ENCODE results near the gene BCR. TPM values are rescaled to one million over a fixed set of nuclear protein-coding genes. Genes with fewer than 3 reads are reported as not detected.
A peak's percentile ranks its signal among the peaks of the same experiment; 100 is the strongest.

The BCR gene
- polyA plus RNA-seq, 4 donors = 31.9 to 63.5 (median 50.2) TPM

DNA sequence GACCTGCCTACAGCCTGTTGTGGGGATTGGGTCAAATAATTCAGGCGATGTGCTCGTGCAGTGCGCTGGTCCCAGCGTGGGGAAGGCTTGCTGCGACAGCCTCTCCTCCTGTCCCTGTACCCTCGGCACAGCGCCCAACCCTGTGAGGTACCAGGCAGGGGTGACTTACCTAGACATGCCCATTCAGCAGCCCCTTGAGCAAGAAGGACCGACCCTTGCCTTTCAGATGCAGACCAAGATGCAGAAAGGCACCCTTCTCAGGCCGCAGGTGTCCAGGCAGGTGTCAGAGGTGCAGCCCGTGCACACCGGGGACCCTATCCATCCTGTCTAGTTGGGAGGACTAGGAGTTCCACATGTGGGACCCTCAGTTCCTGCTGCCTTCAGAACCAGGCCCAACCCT is 102.7 kb downstream of the BCR start:
- DNase-seq (ENCODE audit: low read depth in 4 of 4, low spot score in 3 of 4) = no peak

DNA sequence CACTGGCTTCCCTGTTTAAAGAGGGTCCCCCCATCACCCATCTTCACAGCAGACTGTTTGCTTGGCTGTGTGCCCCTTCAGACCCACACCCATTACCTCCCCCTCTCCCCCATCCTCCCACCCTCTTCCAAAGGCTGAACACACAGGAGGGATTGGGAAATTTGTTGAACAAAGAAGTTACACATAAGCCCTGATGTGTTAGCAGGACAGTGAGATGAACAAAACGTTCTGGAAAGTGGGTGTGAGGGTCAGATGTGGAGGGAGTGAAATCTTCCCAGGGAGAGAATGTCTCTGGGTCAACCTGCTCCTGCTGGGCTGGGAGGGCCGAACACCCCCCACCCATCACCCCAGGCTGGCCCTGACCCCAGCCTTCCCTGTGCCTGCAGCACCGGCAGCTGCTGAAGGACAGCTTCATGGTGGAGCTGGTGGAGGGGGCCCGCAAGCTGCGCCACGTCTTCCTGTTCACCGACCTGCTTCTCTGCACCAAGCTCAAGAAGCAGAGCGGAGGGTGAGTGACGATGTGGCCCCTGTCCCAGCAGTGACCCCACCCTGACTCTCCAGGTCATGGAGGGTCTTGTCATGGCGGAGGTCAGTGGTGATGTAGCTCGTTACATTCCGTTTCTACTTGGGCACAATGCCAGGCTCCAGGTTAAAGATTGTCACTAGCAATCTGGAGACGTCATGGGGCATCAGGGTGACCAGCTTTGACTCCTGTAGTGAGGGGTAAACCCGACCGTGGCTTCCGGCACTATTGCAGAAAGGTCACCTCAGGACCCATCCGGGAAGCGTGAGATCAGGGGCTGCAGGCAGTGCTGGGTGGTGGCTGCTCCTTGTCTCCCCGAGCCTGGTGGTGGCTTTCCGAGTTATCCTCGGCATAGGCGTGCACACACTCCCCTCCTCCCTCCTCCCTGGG is 103.5 kb downstream of the BCR start:
- no peak for DNase-seq (ENCODE audit: low read depth in 4 of 4, low spot score in 3 of 4)

DNA sequence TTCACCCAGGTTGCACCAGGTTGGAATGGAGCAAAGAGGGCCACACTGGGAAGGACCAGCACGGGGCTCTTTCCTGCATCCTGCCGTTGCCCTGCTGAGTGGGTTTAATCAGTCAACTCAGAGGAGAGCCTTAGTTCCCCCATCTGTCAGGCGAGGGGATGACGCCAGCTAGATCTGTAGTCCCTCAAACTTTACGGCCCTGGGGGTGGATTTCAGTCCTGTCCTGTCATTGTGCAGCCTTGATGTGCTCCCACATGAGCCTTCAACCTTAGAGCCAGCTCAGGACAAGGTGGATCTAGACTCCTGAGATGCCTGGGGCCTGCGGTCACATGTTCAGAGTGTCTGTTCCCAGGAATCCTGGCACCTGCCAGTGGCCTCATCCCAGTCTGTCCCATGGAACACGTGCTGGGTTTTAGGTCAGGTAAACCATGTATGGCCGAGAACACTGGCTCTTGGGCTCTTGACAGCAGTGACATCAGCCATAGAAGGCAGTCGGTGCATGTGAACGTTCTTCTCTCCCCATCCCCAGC is 104.3 kb downstream of the BCR start:
- no peak for DNase-seq (ENCODE audit: low read depth in 4 of 4, low spot score in 3 of 4)

DNA sequence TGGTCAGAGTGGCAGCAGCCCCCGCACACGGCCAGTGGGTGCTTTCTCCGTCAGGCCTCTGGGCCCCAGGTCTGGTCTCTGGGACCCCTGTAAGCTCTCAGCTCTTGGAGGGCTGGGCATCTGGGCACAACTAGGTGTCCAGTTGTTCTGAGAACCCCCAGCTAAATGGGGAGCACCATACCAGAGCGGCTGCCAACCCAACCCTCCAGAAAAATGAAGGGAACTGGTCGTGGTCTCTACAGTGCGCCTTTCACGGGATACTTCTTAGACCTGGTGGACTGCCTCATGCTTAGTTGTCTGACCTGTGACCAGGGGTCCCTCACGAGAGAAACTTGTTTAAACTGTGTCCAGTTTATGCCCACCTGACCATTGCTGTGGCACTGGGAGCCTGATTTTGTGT is 104.9 kb downstream of the BCR start:
- no peak for DNase-seq (ENCODE audit: low read depth in 4 of 4, low spot score in 3 of 4)

DNA sequence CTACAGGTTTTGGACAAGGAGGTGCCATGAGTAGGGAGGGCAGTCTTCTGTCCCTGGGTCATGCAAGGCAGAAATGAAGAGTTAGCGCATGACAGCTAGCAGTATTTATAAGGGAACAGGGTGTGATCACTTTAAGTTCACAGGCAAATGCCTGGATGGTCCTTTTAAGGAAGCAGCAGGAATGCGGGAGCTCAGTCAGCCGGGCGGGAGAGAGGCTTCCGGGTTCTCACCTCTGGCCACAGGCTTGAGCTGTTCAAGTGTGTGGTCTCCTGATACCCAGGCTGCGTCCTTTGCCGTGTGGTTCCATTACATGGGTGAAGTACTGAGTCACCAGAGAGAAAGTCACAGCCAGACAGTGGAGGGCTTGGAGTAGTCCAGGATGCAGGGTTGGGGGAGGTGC is 105.4 kb downstream of the BCR start:
- DNase-seq (ENCODE audit: low read depth in 4 of 4, low spot score in 3 of 4) = no peak

DNA sequence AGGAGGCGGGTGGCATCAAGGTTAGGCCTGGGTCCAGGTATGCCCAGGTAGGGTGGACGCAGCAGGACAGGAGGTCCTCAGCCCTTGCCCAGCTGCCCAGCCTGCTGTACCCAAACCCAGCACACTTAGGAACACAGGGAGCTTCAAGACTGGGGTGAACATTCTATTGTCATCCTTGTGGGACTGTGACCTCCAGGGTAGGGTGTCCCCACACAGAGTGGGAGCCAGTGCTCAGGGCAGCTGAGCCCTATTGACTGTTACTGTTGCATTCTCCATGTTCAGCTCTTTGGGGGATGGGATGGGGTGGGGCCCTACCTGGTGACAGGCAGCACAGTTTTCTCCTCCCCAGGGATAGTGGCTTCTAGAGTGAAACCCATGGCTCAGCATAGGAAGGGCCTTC is 106.0 kb downstream of the BCR start:
- DNase-seq (ENCODE audit: low read depth in 4 of 4, low spot score in 3 of 4) = no peak

DNA sequence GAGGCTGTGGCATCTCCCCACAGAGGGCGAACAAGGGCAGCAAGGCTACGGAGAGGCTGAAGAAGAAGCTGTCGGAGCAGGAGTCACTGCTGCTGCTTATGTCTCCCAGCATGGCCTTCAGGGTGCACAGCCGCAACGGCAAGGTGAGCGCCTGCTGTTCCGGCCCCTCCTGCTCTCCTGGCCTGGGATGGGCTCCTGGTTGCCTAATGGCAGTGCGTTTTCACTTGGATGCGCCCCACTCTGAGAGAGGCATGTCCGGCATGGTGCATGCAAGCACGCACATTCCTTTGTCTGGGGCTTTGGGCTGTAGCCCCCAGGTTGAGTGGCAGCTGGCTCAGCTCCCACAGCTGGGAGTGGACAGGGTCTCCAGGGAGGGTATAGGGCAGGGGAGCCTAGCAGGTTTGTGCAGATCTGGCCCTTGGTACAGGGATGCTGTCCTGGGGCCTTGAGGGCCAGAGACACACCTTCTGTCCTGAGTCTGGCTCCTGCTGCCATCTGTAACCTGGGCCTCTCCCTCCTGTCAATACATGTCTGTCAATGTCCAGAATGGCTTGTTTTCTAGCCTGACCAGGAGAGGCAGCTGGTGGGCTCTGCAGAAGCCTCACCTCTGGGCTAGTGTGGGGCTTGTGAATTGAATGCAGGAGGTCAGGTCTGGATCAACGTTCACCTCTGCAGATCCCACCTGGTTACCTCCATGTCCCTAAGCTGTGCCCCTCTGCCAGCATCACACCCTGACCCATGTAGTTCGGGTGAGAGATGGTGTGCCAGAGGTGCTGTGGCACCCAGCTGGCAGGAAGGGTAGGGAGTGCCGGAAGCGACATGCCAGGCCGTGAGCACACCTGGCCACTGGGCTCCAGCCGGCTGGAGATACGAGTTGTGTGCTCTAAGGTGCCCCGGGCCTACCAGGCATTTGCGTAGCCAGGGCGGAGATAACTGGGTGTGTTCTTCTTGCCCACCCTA is 107.1 kb downstream of the BCR start:
- no peak for DNase-seq (ENCODE audit: low read depth in 4 of 4, low spot score in 3 of 4)

DNA sequence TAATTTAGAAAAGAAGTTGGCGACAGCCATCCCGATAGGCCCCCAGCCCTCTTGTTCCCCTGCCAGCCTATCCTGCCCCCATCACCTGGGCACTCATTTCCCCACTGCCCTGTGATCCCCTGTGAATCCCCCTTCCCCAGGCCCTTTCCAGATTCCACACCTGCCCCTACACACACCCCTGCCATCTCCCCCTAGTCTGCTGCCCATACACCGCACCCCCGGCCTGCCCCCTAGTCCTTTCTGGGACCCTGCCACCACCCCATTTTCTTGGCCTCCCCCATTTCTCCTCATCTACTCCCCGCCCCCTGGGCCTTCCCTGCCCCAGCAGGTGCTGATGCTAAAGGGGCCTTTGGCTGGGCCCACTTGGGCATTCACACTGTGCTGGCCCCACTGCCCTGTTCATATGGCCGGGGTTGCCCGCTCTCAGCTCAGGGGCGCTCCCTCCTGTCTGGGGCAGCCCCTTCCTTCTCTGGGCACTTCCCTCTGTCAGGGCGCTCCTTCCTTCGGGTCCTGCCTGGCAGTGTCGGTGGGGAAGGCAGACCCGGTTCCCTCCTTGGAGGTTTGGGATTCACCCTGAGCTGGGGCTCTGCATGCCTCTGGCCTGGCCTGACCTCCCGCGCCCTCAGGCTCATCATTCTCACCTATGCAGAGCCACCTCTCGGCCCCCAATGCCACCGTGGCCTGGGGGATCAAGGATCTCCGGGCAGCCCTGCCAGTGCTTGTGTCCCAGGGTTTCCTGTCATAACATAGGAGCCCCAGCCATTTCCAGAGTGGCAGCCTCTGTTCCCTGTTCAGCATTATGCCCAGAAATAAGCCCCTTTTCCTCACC is 108.2 kb downstream of the BCR start:
- no peak for DNase-seq (ENCODE audit: low read depth in 4 of 4, low spot score in 3 of 4)

DNA sequence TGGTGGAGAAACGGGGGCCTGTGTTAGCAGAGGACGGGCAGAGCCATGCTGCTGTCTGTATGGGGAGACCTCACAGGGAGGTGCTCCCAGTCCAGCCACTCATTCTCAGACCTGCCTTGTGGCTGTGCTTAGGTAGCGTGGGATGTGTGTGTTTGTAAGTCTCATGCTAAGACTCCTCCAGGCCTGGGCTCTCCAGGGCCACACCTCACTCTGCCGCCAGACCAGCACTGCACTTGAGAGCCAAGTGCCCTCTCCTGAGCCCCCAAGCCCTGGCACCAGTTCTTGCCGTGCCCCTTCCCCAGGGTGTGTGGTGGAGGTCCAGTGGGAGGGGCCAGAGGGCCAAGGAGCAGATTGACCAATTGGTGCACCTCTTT is 108.8 kb downstream of the BCR start:
- DNase-seq (ENCODE audit: low read depth in 4 of 4, low spot score in 3 of 4) = no peak

DNA sequence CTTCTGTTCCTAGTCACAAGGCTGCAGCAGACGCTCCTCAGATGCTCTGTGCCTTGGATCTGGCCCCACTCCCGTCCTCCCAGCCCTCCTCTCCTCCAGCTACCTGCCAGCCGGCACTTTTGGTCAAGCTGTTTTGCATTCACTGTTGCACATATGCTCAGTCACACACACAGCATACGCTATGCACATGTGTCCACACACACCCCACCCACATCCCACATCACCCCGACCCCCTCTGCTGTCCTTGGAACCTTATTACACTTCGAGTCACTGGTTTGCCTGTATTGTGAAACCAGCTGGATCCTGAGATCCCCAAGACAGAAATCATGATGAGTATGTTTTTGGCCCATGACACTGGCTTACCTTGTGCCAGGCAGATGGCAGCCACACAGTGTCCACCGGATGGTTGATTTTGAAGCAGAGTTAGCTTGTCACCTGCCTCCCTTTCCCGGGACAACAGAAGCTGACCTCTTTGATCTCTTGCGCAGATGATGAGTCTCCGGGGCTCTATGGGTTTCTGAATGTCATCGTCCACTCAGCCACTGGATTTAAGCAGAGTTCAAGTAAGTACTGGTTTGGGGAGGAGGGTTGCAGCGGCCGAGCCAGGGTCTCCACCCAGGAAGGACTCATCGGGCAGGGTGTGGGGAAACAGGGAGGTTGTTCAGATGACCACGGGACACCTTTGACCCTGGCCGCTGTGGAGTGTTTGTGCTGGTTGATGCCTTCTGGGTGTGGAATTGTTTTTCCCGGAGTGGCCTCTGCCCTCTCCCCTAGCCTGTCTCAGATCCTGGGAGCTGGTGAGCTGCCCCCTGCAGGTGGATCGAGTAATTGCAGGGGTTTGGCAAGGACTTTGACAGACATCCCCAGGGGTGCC is 109.8 kb downstream of the BCR start:
- DNase-seq (ENCODE audit: low read depth in 4 of 4, low spot score in 3 of 4) = peak in 1 of 4 donors; percentile 21

DNA sequence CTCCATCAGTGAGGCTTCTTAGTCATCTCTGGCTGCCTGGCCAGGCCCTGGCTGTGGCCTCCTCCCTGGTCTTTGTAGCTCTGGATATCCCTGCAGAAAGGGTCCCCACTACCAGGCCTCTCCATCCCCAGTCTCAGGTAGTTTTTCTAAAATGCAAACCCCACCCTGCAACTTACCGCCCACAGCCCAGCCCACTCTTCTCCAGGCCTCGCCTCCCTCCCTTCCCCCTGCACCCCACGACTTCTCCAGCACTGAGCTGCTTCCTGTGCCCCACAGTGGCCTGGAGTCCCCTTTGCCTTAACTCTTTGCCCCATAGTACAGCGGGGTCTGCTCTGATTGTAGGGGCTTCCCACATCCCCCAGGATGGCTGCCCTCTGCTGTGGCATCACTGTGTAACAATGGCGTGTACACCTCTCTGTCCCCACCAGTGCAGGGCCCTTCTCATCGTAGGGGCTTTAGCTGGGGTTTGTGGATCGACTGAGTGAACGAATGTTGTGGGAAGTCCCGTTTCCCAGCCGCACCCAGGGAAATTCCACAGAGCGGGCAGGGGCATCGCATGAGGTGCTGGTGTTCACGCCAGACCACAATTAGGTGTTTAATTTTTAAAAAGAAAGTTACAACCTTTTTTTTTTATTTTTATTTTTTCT is 111.6 kb downstream of the BCR start:
- DNase-seq (ENCODE audit: low read depth in 4 of 4, low spot score in 3 of 4) = no peak

DNA sequence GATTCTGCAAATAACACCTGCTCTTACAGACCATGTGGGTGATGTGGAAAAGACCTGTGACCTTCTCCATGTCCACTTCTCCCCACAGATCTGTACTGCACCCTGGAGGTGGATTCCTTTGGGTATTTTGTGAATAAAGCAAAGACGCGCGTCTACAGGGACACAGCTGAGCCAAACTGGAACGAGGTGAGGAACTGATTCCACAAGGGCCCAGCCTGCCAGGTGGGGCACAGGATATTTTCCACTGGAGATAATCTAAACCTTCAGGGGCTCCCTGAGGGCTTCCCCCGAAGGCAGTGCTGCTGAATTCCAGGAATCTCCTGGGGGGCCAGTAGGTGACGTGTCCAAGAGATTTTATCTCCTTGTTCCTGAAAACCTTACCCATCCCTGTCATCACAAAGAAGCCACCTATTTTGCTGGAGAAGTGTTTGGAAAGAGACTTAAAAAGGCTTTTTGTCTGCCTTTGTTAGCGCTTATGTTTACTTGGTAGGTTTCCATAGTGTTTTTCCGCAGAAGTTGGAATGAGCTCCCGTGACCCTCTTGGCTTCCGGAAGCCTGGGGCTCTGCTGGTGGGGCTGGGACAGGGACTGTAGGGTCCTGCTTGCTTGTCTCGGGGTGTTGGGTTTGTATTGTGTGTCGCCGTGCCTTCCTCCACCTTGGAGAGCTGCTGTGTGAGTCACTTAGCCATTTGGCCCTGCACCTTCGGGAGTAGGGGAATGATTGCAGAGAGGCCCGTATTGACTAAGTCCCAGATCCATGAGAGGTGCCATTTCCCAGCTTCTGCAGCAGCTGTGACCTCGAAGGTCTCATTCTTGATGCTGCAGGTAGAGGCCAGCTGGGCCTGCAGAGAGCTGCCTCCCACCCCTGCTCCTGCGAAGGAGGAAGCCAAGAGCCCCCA is 112.4 kb downstream of the BCR start:
- DNase-seq (ENCODE audit: low read depth in 4 of 4, low spot score in 3 of 4) = no peak

DNA sequence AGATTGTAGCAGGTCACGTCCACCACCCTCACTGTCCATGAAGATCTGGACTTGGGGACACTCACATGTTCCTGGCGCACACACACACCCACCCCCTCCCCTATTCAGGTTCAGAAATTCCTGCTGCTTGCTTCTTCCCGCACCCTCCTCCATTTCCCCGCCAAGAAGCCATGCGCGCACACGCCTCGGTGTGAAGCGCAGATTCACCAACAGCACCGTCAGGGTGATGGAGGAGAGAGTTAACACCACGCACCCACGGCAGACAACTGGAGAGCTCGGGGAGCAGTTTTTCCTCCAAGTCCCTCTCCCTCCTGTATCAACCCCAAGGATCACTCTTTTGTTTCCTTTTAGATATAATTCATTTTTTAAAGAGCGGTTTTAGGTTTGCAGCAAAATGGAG is 113.4 kb downstream of the BCR start:
- no peak for DNase-seq (ENCODE audit: low read depth in 4 of 4, low spot score in 3 of 4)

DNA sequence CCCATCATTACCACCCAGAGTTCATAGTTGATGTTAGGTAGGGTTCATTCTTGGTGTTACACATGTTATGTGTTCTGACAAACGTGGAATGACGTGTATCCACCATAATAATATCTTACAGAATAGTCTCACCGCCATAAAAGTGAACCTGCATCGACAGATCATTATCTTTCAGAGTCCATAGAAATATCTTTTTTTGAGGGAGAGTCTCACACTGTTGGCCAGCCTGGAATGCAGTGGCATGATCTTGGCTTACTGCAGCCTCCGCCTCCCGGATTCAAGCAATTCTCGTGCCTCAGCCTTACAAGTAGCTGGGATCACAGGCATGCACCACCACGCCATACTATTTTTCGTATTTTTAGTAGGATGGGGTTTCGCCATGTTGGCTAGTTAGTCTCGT is 113.9 kb downstream of the BCR start:
- no peak for DNase-seq (ENCODE audit: low read depth in 4 of 4, low spot score in 3 of 4)

DNA sequence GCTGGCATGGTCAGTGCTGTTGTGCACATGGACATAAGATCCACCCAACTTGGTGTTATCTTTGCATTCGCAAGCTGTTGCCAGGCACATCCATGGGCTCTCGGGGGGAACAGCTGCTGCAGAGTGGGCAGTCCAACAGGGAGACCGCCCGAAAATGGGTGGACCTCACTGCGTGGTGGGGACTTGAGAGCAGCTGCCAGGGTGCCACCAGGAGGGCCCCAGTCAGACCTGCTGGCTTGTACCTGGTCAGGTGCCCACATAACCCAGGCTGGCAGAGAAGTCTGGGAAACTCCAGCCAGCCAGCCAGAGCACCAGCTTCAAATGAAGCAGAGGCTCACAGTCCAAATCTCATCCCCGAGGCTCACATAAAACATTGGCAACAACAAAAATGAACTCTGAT is 120.2 kb downstream of the BCR start:
- no peak for DNase-seq (ENCODE audit: low read depth in 4 of 4, low spot score in 3 of 4)

DNA sequence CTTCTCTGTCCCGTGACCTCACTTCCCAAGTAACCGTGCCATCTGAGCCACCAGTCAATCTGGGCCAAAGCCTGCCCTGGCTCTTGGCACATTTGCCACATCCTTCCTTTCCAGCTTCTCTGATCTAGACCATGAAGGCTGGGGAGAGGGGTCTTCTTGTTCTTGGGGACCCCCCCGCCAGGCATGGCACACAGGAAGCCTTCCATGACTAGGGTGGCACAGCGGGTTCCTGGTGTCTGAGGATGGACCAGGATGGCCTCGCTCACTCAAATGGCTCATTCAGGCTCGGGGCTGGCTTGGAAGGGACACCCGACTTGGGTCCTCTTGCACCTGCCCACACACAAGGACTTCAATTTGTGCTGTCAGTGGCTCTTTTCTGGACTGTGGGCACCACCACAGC is 121.3 kb downstream of the BCR start:
- DNase-seq (ENCODE audit: low read depth in 4 of 4, low spot score in 3 of 4) = no peak

DNA sequence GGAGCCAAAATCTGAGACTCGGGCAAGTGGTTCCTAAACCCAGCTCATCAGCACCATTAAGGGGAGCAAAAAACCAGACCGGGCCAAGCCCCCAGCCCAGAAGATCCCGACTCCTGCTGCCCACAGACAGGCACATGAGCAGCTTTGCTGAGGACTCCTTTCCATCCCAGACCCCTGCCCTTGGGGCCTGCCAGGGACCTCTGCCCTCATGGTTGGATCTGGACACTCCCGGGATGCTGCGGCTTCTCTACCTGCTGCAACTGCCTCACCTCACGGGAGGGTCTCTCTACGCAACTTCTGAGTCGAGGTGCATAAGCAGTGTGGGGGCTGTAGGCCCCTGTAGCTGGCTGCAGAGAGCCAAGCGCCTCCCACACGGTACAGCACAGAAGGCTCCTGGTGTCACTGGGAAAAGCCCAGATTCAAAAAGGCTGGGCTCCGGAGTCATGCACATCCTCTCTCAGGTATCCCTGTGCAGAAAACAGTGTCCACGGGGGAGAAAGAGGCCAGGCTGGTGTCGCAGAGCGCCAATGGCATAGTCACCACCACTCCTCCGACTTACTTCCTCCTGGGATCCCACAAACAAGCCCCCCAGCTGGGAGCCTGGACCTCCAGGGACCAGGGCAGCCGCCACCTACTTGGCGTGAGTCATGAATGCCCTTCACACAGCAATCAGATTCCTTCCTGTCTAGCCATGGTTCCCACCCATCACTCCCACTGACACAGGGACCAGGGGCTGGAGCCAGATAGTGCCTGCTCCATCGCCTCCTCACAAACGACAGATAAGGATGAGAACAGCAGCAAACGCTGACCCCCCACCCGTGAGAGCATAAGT is 122.1 kb downstream of the BCR start:
- no peak for DNase-seq (ENCODE audit: low read depth in 4 of 4, low spot score in 3 of 4)

Data from left renal pelvis (tissue), 4 donors.